ENCODE results near the gene BCR.
A peak's percentile ranks its signal among the peaks of the same experiment; 100 is the strongest.

The BCR gene

DNA sequence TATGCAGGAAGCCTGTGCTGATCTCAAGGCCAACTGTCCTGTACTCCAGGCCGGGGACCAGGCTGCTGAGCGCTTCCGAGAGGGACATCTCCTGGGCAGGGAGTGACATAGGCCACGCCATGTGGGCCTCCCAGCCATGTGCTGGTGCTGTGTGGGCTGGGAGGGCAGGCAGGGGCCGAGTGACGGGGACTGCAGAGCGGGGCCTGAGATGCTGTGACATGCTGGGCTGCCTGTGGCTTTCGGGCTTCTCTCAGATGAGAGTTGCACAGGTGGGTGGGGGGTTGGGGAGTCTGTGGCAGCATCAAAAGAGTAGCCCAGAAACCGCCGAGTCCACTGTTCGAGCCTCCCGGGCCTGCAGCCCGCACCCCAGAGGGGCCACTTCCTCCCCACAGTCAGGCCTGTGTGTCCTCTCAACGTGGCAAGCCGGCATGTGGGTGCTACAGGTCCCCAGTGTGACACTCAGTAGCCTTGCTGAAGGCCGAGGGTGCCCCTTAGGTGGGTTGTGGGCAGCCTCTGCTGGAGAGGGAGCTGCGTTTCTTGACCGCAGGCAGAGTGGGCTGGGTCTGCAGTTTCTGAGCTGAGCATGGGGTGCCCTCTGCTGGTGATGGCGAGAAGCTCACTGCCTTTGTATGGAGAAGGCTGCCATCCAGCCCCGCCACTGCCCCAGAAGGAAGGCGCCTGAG is 101.2 kb downstream of the BCR start:
- Histone ChIP-seq H3K27me3 (replicated peaks; ENCODE audit: control insufficient read depth, insufficient read depth, low read length, poor library complexity, severe bottlenecking) (no peaks in the 10 kb centered on the region), H3K36me3 (ENCODE audit: control insufficient read depth, insufficient read depth, low read length) (peaks cover 31% of the 10 kb centered on the region), H3K27ac (ENCODE audit: insufficient read depth, low read length, poor library complexity, severe bottlenecking) (peak overlapping the region; percentile 6), H3K4me1 (ENCODE audit: control insufficient read depth, insufficient read depth, low read length, poor library complexity, severe bottlenecking) (peaks cover 6% of the 10 kb centered on the region), H3K4me3 (ENCODE audit: insufficient read depth, low read depth, low read length, poor library complexity, severe bottlenecking) (no peak overlapping the region), H3K9me3 (ENCODE audit: control insufficient read depth, low read length) (no peaks in the 10 kb centered on the region)
- peak; percentile 50 to 71 (median 61) for DNase-seq

GRCh38 chr22:23282089-23282501 is 101.8 kb downstream of the BCR start:
- no peak for DNase-seq
- Histone ChIP-seq H3K27me3 (replicated peaks; ENCODE audit: control insufficient read depth, insufficient read depth, low read length, poor library complexity, severe bottlenecking) (no peaks in the 10 kb centered on the region), H3K4me1 (ENCODE audit: control insufficient read depth, insufficient read depth, low read length, poor library complexity, severe bottlenecking) (peaks cover 6% of the 10 kb centered on the region), H3K36me3 (ENCODE audit: control insufficient read depth, insufficient read depth, low read length) (peaks cover 35% of the 10 kb centered on the region), H3K4me3 (ENCODE audit: insufficient read depth, low read depth, low read length, poor library complexity, severe bottlenecking) (no peak overlapping the region), H3K27ac (ENCODE audit: insufficient read depth, low read length, poor library complexity, severe bottlenecking) (no peak overlapping the region), H3K9me3 (ENCODE audit: control insufficient read depth, low read length) (no peaks in the 10 kb centered on the region)

DNA sequence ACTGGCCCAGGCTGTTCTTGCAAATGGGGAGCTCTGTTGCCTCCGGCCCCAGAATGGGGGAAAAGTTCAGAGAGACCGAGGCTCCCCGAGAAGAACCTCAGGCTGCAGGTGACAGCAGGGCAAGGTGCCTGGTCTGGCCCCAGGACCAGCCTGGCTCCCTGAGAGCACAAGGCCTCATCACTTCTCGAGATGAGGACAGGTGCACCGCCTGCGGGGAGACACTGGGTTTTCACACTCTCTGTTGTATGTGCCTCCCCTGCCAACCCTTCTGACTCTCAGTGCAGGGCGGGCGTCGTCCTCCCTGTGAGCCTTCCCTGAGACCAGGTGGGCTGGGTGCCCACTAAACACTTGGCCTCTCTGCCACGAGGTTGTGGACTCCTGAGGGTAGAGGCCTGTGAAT is 102.2 kb downstream of the BCR start:
- Histone ChIP-seq H3K27me3 (replicated peaks; ENCODE audit: control insufficient read depth, insufficient read depth, low read length, poor library complexity, severe bottlenecking) (no peaks in the 10 kb centered on the region), H3K4me3 (ENCODE audit: insufficient read depth, low read depth, low read length, poor library complexity, severe bottlenecking) (no peak overlapping the region), H3K9me3 (ENCODE audit: control insufficient read depth, low read length) (no peaks in the 10 kb centered on the region), H3K36me3 (ENCODE audit: control insufficient read depth, insufficient read depth, low read length) (peaks cover 39% of the 10 kb centered on the region), H3K27ac (ENCODE audit: insufficient read depth, low read length, poor library complexity, severe bottlenecking) (no peak overlapping the region), H3K4me1 (ENCODE audit: control insufficient read depth, insufficient read depth, low read length, poor library complexity, severe bottlenecking) (peaks cover 6% of the 10 kb centered on the region)
- DNase-seq, result no peak

DNA sequence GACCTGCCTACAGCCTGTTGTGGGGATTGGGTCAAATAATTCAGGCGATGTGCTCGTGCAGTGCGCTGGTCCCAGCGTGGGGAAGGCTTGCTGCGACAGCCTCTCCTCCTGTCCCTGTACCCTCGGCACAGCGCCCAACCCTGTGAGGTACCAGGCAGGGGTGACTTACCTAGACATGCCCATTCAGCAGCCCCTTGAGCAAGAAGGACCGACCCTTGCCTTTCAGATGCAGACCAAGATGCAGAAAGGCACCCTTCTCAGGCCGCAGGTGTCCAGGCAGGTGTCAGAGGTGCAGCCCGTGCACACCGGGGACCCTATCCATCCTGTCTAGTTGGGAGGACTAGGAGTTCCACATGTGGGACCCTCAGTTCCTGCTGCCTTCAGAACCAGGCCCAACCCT is 102.7 kb downstream of the BCR start:
- Histone ChIP-seq H3K36me3 (ENCODE audit: control insufficient read depth, insufficient read depth, low read length) (peaks cover 43% of the 10 kb centered on the region), H3K4me3 (ENCODE audit: insufficient read depth, low read depth, low read length, poor library complexity, severe bottlenecking) (no peak overlapping the region), H3K4me1 (ENCODE audit: control insufficient read depth, insufficient read depth, low read length, poor library complexity, severe bottlenecking) (peaks cover 6% of the 10 kb centered on the region), H3K9me3 (ENCODE audit: control insufficient read depth, low read length) (no peaks in the 10 kb centered on the region), H3K27me3 (replicated peaks; ENCODE audit: control insufficient read depth, insufficient read depth, low read length, poor library complexity, severe bottlenecking) (no peaks in the 10 kb centered on the region), H3K27ac (ENCODE audit: insufficient read depth, low read length, poor library complexity, severe bottlenecking) (no peak overlapping the region)
- no peak for DNase-seq

GRCh38 chr22:23283591-23284503 is 103.5 kb downstream of the BCR start:
- Histone ChIP-seq H3K27me3 (replicated peaks; ENCODE audit: control insufficient read depth, insufficient read depth, low read length, poor library complexity, severe bottlenecking) (no peaks in the 10 kb centered on the region), H3K36me3 (ENCODE audit: control insufficient read depth, insufficient read depth, low read length) (peaks cover 52% of the 10 kb centered on the region), H3K4me1 (ENCODE audit: control insufficient read depth, insufficient read depth, low read length, poor library complexity, severe bottlenecking) (peaks cover 6% of the 10 kb centered on the region), H3K27ac (ENCODE audit: insufficient read depth, low read length, poor library complexity, severe bottlenecking) (no peak overlapping the region), H3K4me3 (ENCODE audit: insufficient read depth, low read depth, low read length, poor library complexity, severe bottlenecking) (no peak overlapping the region), H3K9me3 (ENCODE audit: control insufficient read depth, low read length) (no peaks in the 10 kb centered on the region)
- DNase-seq, result no peak

DNA sequence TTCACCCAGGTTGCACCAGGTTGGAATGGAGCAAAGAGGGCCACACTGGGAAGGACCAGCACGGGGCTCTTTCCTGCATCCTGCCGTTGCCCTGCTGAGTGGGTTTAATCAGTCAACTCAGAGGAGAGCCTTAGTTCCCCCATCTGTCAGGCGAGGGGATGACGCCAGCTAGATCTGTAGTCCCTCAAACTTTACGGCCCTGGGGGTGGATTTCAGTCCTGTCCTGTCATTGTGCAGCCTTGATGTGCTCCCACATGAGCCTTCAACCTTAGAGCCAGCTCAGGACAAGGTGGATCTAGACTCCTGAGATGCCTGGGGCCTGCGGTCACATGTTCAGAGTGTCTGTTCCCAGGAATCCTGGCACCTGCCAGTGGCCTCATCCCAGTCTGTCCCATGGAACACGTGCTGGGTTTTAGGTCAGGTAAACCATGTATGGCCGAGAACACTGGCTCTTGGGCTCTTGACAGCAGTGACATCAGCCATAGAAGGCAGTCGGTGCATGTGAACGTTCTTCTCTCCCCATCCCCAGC is 104.3 kb downstream of the BCR start:
- H3K36me3 ChIP-seq (ENCODE audit: control insufficient read depth, insufficient read depth, low read length), result peaks cover 59% of the 10 kb centered on the region
- DNase-seq, result no peak
- peaks cover 6% of the 10 kb centered on the region for H3K4me1 ChIP-seq (ENCODE audit: control insufficient read depth, insufficient read depth, low read length, poor library complexity, severe bottlenecking)
- H3K27ac ChIP-seq (ENCODE audit: insufficient read depth, low read length, poor library complexity, severe bottlenecking), result no peak overlapping the region
- no peak overlapping the region for H3K4me3 ChIP-seq (ENCODE audit: insufficient read depth, low read depth, low read length, poor library complexity, severe bottlenecking)
- no peaks in the 10 kb centered on the region for H3K9me3 ChIP-seq (ENCODE audit: control insufficient read depth, low read length)
- H3K27me3 ChIP-seq (replicated peaks; ENCODE audit: control insufficient read depth, insufficient read depth, low read length, poor library complexity, severe bottlenecking), result no peaks in the 10 kb centered on the region

DNA sequence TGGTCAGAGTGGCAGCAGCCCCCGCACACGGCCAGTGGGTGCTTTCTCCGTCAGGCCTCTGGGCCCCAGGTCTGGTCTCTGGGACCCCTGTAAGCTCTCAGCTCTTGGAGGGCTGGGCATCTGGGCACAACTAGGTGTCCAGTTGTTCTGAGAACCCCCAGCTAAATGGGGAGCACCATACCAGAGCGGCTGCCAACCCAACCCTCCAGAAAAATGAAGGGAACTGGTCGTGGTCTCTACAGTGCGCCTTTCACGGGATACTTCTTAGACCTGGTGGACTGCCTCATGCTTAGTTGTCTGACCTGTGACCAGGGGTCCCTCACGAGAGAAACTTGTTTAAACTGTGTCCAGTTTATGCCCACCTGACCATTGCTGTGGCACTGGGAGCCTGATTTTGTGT is 104.9 kb downstream of the BCR start:
- no peak for DNase-seq
- no peaks in the 10 kb centered on the region for H3K9me3 ChIP-seq (ENCODE audit: control insufficient read depth, low read length)
- H3K36me3 ChIP-seq (ENCODE audit: control insufficient read depth, insufficient read depth, low read length), result peaks cover 66% of the 10 kb centered on the region
- H3K4me3 ChIP-seq (ENCODE audit: insufficient read depth, low read depth, low read length, poor library complexity, severe bottlenecking), result no peak overlapping the region
- no peaks in the 10 kb centered on the region for H3K27me3 ChIP-seq (replicated peaks; ENCODE audit: control insufficient read depth, insufficient read depth, low read length, poor library complexity, severe bottlenecking)
- no peak overlapping the region for H3K27ac ChIP-seq (ENCODE audit: insufficient read depth, low read length, poor library complexity, severe bottlenecking)
- peaks cover 6% of the 10 kb centered on the region for H3K4me1 ChIP-seq (ENCODE audit: control insufficient read depth, insufficient read depth, low read length, poor library complexity, severe bottlenecking)

DNA sequence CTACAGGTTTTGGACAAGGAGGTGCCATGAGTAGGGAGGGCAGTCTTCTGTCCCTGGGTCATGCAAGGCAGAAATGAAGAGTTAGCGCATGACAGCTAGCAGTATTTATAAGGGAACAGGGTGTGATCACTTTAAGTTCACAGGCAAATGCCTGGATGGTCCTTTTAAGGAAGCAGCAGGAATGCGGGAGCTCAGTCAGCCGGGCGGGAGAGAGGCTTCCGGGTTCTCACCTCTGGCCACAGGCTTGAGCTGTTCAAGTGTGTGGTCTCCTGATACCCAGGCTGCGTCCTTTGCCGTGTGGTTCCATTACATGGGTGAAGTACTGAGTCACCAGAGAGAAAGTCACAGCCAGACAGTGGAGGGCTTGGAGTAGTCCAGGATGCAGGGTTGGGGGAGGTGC is 105.4 kb downstream of the BCR start:
- Histone ChIP-seq H3K36me3 (ENCODE audit: control insufficient read depth, insufficient read depth, low read length) (peaks cover 71% of the 10 kb centered on the region), H3K27ac (ENCODE audit: insufficient read depth, low read length, poor library complexity, severe bottlenecking) (no peak overlapping the region), H3K4me1 (ENCODE audit: control insufficient read depth, insufficient read depth, low read length, poor library complexity, severe bottlenecking) (peaks cover 6% of the 10 kb centered on the region), H3K27me3 (replicated peaks; ENCODE audit: control insufficient read depth, insufficient read depth, low read length, poor library complexity, severe bottlenecking) (no peaks in the 10 kb centered on the region), H3K9me3 (ENCODE audit: control insufficient read depth, low read length) (no peaks in the 10 kb centered on the region), H3K4me3 (ENCODE audit: insufficient read depth, low read depth, low read length, poor library complexity, severe bottlenecking) (no peak overlapping the region)
- no peak for DNase-seq

DNA sequence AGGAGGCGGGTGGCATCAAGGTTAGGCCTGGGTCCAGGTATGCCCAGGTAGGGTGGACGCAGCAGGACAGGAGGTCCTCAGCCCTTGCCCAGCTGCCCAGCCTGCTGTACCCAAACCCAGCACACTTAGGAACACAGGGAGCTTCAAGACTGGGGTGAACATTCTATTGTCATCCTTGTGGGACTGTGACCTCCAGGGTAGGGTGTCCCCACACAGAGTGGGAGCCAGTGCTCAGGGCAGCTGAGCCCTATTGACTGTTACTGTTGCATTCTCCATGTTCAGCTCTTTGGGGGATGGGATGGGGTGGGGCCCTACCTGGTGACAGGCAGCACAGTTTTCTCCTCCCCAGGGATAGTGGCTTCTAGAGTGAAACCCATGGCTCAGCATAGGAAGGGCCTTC is 106.0 kb downstream of the BCR start:
- peaks cover 75% of the 10 kb centered on the region for H3K36me3 ChIP-seq (ENCODE audit: control insufficient read depth, insufficient read depth, low read length)

More for the DNA sequence above, 106.0 kb downstream of the BCR start:
- Histone ChIP-seq H3K4me3 (ENCODE audit: insufficient read depth, low read depth, low read length, poor library complexity, severe bottlenecking) (no peak overlapping the region), H3K4me1 (ENCODE audit: control insufficient read depth, insufficient read depth, low read length, poor library complexity, severe bottlenecking) (peaks cover 5% of the 10 kb centered on the region), H3K9me3 (ENCODE audit: control insufficient read depth, low read length) (no peaks in the 10 kb centered on the region), H3K27ac (ENCODE audit: insufficient read depth, low read length, poor library complexity, severe bottlenecking) (no peak overlapping the region), H3K27me3 (replicated peaks; ENCODE audit: control insufficient read depth, insufficient read depth, low read length, poor library complexity, severe bottlenecking) (no peaks in the 10 kb centered on the region)
- DNase-seq, result no peak

Data from effector memory CD4-positive, alpha-beta T cell (primary cell).